ENCODE results near the gene HDAC2.
A peak's percentile ranks its signal among the peaks of the same experiment; 100 is the strongest.

Gene HDAC2

GRCh38 chr6:113989675-113990074 is 18.7 kb upstream of the HDAC2 start:
- TF ChIP-seq TAF1 (IDR thresholded peaks at IDR 0.05; ENCODE audit: low read depth), result no peak
- no peak for TF ChIP-seq FOXM1 (IDR thresholded peaks at IDR 0.05; ENCODE audit: borderline replicate concordance, low read depth)
- no peak for TF ChIP-seq EGR1 (IDR thresholded peaks at IDR 0.05)
- no peak for TF ChIP-seq NFIC (IDR thresholded peaks at IDR 0.05)
- no peak for TF ChIP-seq REST (IDR thresholded peaks at IDR 0.05; ENCODE audit: low read depth)
- no peak for TF ChIP-seq CEBPB (IDR thresholded peaks at IDR 0.05)
- no peak for TF ChIP-seq TEAD4 (IDR thresholded peaks at IDR 0.05)
- no peak for TF ChIP-seq CREB1 (IDR thresholded peaks at IDR 0.05; ENCODE audit: low read depth)
- TF ChIP-seq RAD21 (IDR thresholded peaks at IDR 0.05; ENCODE audit: low read depth), result no peak
- TF ChIP-seq MAX (IDR thresholded peaks at IDR 0.05), result no peak
- no peak for TF ChIP-seq USF1 (IDR thresholded peaks at IDR 0.05)
- no peak for TF ChIP-seq EP300 (IDR thresholded peaks at IDR 0.05; ENCODE audit: borderline replicate concordance)
- no peak for TF ChIP-seq TCF12 (IDR thresholded peaks at IDR 0.05; ENCODE audit: low read depth)
- no peak for TF ChIP-seq ZBTB7A (IDR thresholded peaks at IDR 0.05; ENCODE audit: low read depth)
- no peak for TF ChIP-seq YY1 (IDR thresholded peaks at IDR 0.05; ENCODE audit: low read depth)

GRCh38 chr6:113982055-113982550 is 11.2 kb upstream of the HDAC2 start:
- no peak for TF ChIP-seq CEBPB (IDR thresholded peaks at IDR 0.05)
- TF ChIP-seq RAD21 (IDR thresholded peaks at IDR 0.05; ENCODE audit: low read depth), result no peak
- TF ChIP-seq FOXM1 (IDR thresholded peaks at IDR 0.05; ENCODE audit: borderline replicate concordance, low read depth), result no peak
- no peak for TF ChIP-seq YY1 (IDR thresholded peaks at IDR 0.05; ENCODE audit: low read depth)
- no peak for TF ChIP-seq USF1 (IDR thresholded peaks at IDR 0.05)
- no peak for TF ChIP-seq EP300 (IDR thresholded peaks at IDR 0.05; ENCODE audit: borderline replicate concordance)
- TF ChIP-seq CREB1 (IDR thresholded peaks at IDR 0.05; ENCODE audit: low read depth), result no peak
- no peak for TF ChIP-seq ZBTB7A (IDR thresholded peaks at IDR 0.05; ENCODE audit: low read depth)
- TF ChIP-seq REST (IDR thresholded peaks at IDR 0.05; ENCODE audit: low read depth), result no peak
- no peak for TF ChIP-seq EGR1 (IDR thresholded peaks at IDR 0.05)
- no peak for TF ChIP-seq TEAD4 (IDR thresholded peaks at IDR 0.05)
- TF ChIP-seq MAX (IDR thresholded peaks at IDR 0.05), result no peak
- TF ChIP-seq NFIC (IDR thresholded peaks at IDR 0.05), result no peak
- TF ChIP-seq TAF1 (IDR thresholded peaks at IDR 0.05; ENCODE audit: low read depth), result no peak
- TF ChIP-seq TCF12 (IDR thresholded peaks at IDR 0.05; ENCODE audit: low read depth), result no peak

- no peak for TF ChIP-seq USF1 (IDR thresholded peaks at IDR 0.05)
- TF ChIP-seq CREB1 (IDR thresholded peaks at IDR 0.05; ENCODE audit: low read depth), result no peak
- no peak for TF ChIP-seq CEBPB (IDR thresholded peaks at IDR 0.05)
- TF ChIP-seq ZBTB7A (IDR thresholded peaks at IDR 0.05; ENCODE audit: low read depth), result no peak
- TF ChIP-seq TAF1 (IDR thresholded peaks at IDR 0.05; ENCODE audit: low read depth), result no peak
- TF ChIP-seq TEAD4 (IDR thresholded peaks at IDR 0.05), result no peak
- peak; percentile 63 for TF ChIP-seq RAD21 (IDR thresholded peaks at IDR 0.05; ENCODE audit: low read depth)
- no peak for TF ChIP-seq NFIC (IDR thresholded peaks at IDR 0.05)
- TF ChIP-seq EP300 (IDR thresholded peaks at IDR 0.05; ENCODE audit: borderline replicate concordance), result no peak
Measured at GRCh38 chr6:113980937-113981554, 10.1 kb upstream of the HDAC2 start.

DNA sequence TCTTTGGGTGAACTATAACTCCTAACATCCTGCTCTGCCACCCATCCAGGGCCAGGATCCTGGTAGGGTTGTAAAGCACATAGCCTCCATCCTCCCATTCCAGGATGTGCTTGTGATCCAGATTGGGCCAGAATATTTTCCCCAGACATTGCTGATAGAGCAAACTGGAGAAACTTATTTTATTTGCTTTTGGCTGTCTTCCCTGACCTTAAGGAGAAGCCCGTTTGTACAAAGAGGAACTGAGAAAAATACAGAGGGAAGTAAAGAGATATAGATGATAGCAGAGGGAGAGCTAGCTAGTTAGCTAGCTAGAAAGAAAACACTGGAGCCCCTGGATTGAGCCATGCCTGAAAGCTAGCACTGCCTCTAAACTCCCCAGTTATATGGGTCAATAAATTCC is 9.0 kb upstream of the HDAC2 start:
- TF ChIP-seq CREB1 (IDR thresholded peaks at IDR 0.05; ENCODE audit: low read depth), result no peak
- TF ChIP-seq CEBPB (IDR thresholded peaks at IDR 0.05), result no peak
- no peak for TF ChIP-seq FOXM1 (IDR thresholded peaks at IDR 0.05; ENCODE audit: borderline replicate concordance, low read depth)
- no peak for TF ChIP-seq TCF12 (IDR thresholded peaks at IDR 0.05; ENCODE audit: low read depth)
- no peak for TF ChIP-seq EP300 (IDR thresholded peaks at IDR 0.05; ENCODE audit: borderline replicate concordance)
- no peak for TF ChIP-seq MAX (IDR thresholded peaks at IDR 0.05)
- TF ChIP-seq NFIC (IDR thresholded peaks at IDR 0.05), result no peak
- TF ChIP-seq EGR1 (IDR thresholded peaks at IDR 0.05), result no peak
